ENCODE data around the gene STK39.

DNA sequence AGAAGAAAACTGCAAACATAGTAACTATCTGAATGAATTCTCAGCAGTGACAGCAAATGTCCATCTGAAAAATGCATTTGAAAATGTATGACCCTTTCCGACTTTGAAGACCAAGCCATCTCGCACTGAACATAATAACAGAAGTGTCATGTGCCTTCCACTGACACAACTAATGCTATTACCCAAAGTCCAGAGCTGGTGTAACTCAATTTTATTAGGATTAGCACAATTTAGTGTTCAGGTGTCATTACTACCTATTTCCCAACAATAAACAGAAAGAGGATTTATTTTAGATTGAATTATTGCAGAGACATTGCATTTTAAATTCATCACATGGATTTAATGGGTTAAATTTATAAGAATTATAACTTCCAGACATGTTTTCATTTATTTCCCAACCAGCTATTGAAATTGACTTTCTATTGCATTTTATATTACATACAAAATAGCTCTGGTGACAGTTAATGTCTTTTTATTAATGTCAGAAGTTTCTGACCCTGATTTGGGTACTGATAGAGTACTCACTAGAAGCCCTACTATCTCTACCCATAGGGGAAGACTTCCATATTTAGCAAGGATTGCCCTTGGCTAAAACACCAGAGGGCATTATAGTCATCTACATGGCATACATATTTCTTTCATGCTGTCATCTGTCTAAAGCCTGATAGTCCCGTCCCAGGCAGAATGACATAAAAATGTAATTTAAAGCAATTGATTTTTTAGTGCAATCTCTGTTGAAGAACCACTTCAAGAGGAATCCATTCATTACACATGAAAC lies 7.0 kb upstream of the STK39 start:
- TF ChIP-seq GATA2 (IDR thresholded peaks at IDR 0.05; ENCODE audit: low read depth, low read length) (no peak), GATA3 (IDR thresholded peaks at IDR 0.05; ENCODE audit: low read depth, low read length) (peak; percentile 61)

Data from SH-SY5Y (cell line).